T-helper 1 cell (primary cell): ENCODE results near the gene THADA.
"Not testable (repeated sequence)": the region's sequence is repeated elsewhere in the genome, so short reads cannot be mapped to it uniquely, and the experiment has no call there.

Source experiments
- DNase-seq, 5 donors: peaks; one replicate each; pipeline ENCODE4 v3.0.0-alpha.2; 2012 to 2020

THADA gene

GRCh38 chr2:43318791-43319190 lies 277.0 kb downstream of the THADA start:
- DNase-seq = no peak

DNA sequence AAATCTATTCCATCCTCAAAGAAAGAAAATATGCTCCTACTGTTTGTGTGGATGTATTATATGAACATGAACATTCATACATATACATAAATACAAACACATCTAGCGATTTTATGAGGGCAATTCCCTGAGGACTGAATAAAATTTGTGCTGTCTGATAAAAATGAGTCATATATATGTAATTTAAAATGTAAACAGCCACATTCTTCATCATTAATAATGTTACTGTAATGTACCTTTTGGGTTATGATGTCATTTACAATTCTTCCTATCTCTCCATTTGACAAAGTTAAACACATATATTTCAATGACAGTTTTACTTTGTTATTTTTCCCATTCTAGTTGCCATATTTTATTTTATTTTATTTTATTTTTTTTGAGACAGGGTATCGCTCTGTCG lies 278.2 kb downstream of the THADA start:
- DNase-seq = no peak

- DNase-seq = no peak
These were observed 278.6 kb downstream of the THADA start for GRCh38 chr2:43317194-43317593.

DNA sequence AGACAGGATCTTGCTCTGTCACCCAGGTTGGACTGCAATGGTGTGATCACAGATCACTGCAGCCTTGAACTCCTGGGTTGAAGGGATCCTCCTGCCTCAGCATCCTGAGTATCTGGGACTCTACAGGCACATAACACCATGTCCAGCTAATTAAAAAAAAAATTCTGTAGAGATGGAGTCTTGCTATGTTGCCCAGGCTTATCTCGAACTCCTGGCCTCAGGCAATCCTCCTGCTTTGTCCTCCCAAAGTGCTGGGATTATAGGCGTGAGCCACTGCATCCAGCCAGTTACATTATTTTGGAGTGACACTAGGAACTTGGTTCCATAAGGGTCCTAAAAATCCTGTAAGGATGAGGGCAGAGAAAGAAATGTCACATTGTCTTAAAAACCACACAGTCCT lies 280.4 kb downstream of the THADA start:
- no peak for DNase-seq

- no peak for DNase-seq
These were observed 281.4 kb downstream of the THADA start for GRCh38 chr2:43314299-43314927.

- no peak for DNase-seq
These were observed 282.2 kb downstream of the THADA start for GRCh38 chr2:43313642-43314017.

DNA sequence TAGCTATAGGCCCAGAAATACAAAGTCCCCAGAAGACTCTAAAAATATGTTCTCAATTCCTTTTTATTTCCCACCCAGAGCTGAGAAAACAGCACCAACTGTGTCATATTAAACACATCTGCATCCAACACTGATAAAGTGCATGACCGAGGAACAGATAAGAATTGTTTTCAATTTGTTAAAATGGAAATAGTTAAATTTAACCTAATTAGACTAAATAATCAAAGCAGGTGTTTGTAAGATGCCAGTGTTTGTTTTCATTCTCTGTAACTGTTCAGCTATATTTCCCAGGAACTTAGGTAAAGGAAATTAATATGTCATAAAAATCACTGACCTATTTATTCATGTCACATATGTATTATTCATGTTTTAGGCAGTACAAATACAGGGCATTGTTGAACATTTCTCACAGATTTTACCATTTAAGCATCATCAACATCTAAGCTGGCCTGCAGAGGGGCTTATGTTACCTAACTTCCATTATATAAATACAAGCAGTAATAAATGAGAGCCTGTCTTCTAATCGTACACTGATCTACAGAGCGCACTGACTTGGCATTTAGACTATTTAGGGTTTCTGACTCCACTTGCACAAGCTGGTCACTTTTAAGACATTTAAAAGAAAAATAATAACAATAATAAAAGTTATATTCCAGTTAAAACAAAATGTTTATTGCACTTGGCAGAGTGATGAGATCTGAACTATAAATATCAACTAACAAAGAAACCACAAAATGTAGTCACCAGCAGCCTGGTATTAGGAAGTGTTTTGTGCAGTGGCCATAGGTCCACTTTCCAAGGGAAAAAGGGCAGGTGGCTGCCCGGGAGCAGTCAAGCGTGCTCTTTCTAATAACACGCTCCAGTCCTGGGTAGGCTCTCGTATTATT lies 282.8 kb downstream of the THADA start:
- DNase-seq = no peak

- DNase-seq = no peak
These were observed 284.6 kb downstream of the THADA start for GRCh38 chr2:43311276-43311675.

DNA sequence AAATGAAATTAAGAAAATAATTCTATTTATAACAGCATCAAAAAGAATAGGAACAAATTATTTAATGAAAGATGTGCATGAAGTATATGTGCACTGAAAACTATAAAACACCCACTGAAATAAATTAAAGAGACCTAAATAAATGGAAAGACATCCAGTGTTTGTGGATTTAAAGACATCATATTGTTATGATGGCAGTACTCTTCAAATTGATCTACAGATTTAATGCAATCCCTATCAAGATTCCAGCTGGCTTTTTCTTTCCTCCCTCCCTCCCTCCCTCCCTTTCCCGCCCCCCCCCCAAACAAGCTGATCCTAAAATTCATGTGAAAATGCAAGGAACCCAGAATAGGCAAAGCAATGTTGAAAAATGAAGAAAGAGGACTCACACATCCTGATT lies 285.9 kb downstream of the THADA start:
- DNase-seq = no peak

DNA sequence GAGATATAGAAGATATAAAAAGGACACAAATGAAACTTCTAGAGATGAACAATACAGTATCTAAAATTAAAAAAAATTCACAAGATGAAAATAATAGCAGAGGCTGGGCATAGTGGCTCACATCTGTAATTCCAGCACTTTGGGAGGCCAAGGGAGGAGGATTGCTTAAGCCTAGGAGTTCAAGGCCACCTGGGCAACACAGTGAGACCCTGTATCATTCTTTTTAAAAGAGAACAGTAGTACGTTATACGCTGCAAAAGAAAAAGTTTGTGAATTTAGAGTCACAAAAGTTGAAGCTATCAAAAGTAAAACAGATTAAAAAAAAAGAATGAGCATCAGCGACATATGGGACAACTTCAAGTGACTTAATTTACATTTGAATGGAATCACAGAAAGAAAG lies 287.9 kb downstream of the THADA start:
- DNase-seq = no peak

DNA sequence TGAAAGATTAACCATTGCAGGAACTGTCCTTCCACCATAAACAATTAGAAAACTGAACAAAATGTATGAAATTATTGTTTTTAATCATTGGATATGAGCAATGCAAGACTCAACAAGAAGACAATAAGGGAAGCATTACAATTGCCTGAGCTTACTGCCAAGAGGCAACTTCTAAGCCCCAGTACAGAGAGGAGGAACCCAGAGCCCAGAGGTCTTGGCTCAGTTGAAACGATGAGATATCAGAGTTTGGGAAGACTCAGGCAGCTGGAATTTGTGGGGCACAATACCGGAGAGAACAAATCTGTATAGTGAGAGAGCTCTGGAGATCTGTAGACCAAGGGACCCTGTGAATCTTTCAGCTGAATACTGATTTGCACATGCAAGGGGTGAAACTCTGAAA lies 288.8 kb downstream of the THADA start:
- no peak for DNase-seq

- DNase-seq = no peak
These were observed 289.6 kb downstream of the THADA start for GRCh38 chr2:43306197-43306596.

- no peak for DNase-seq
These were observed 290.3 kb downstream of the THADA start for GRCh38 chr2:43305517-43305916.

- no peak for DNase-seq
These were observed 290.8 kb downstream of the THADA start for GRCh38 chr2:43305012-43305411.

DNA sequence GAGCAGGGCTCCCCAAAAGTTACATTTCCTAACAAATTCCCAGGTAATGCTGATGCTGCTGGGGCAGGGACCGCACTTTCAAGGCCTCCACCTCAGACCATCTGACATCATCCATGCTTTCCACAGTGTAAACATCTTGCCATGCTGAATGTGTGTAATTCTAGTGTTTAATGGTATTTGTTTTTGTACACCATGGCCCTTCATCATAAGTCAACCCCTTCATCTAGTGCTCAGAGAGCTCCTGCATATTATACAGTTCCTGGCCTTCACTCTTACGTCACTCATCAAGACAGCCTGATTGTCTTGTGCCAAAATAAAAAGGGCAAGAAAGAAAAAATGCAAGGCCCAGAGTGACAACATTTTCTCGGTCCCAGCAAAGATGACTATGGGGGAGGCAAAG lies 291.9 kb downstream of the THADA start:
- no peak for DNase-seq

DNA sequence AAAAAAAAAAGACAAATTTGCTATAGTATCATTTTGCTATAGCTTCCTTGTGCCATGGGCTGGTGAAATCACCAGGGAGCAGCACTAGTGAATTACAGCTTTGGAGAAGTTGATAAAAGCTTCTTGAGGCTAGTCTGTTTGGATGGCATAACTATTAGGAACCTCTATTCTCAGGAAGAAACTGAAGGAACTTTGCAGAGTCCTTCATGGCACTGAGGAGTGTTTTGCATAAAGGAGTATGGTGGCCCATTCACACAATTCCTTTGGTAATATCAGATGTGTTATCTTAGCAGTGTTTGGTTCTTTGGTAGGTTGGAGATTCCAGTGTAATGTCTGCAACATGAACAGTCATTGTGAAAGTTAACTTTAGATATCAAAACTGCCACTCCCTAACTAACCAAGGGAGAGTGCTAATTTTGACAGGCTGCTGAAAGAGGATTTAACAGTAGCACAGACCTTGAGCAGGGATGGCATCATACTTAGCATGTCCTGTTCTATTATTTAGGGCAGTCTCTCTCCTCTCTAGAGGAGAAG lies 292.8 kb downstream of the THADA start:
- DNase-seq = peak in 1 of 5 donors; percentile 71

GRCh38 chr2:43302182-43302960 lies 293.5 kb downstream of the THADA start:
- no peak for DNase-seq

DNA sequence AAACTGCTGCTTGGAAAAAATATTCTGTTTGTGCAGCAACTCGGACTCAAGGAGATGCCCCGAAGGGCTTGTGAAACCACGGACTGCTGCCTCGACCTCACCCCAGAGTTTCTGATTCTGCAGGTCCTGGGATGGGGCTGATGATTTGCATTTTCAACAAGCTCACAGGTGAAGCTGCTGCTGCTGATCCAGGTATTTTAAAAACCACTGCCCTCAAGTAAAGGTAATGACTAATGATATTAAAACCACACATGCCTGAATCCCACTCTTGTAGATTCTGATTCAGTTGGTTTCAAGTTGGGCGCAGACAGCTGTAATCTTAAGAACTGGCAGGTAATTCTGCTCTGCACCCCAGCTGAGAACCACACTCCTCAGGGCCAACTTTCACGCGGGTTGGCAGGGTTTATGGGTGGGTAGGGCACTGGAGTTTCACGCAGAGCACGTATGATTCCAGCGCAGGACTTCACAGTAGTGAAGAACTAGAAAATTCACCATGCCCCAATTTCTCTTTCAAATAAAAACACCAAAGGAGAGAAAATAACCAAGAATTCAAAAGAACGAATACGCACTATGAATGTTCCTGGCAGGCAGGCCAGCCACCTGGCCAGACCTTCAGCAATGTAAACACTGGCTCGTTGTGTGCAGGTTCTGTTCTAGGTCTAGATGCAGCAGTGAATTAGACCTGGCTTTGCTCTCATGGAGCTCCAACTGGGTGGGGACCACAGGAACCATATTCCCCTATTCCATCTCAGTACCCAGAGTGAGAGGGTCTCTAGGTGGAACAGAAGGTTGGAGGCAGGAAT lies 294.9 kb downstream of the THADA start:
- no peak for DNase-seq

DNA sequence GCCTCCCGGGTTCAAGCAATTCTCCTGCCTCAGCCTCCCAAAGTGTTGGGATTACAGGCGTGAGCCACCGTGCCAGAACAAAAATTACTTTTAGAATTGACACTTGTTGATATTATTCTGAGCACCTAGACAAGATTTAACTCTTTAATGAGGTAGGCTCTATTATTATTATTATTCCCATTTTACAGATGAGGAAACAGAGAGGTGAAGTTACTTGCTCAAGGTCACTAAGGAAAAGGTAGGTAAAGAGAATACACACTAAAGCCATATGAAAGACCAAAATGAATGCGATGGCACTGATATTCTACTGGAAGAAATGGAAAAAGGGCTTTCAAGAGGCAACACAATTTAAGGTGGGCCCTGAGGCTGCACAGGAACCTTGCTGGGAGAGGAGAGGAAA lies 295.6 kb downstream of the THADA start:
- DNase-seq = no peak

DNA sequence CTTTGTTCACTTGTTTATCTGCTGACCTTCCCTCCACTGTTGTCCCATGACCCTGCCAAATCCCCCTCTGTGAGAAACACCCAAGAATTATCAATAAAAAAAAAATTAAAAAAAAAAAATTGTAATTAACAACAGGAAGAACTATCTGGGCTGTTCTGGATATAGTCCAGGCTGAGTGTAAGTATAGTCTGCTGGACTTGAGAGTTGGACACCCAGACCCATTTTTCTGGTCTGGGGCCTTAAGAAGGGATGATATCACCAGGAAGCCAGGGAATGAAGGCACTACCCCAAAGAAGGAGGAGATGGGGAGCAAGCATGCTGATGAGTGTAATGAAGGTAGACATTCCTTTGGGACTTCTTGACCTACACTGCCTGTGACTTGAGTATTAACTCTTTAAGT lies 297.3 kb downstream of the THADA start:
- no peak for DNase-seq

GRCh38 chr2:43297740-43298139 lies 298.1 kb downstream of the THADA start:
- DNase-seq = not testable (repeated sequence)

DNA sequence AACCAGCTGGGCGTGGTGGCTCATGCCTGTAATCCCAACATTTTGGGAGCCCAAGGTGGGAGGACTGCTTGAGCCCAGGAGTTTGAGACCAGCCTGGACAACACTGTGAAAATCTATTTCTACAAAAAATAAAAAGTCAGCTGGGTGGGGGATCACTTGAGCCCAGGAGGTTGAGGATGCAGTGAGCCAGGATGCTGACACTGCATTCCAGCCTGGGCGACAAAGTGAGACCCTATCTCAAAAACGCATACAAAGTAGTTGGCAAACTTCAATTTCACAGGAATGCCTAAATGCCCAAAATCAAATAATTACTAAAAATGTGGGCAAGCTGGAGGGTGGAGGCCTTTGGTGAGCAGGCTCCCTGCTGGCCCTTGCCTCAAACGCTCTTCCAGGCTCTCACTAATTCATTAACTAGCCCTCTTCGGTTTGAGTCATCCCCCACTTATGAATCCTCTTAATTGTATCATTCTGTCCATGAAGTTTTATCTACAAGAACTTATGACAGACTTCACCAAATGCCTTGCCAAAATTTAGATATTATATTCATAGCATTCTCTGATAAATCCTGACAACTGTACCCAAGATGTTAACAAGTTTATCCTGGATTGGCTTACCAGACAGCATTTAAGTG lies 300.8 kb downstream of the THADA start:
- DNase-seq = peak in 1 of 5 donors; percentile 4
